Fibroblast of gingiva (primary cell): ENCODE measurements around the gene MID1.
A peak's percentile ranks its signal among the peaks of the same experiment; 100 is the strongest.

ENCODE experiments used
- DNase-seq: peaks from one replicate; pipeline ENCODE4 v3.0.0-alpha.2; 2011; ENCODE audit warnings: low read depth

MID1 gene

DNA sequence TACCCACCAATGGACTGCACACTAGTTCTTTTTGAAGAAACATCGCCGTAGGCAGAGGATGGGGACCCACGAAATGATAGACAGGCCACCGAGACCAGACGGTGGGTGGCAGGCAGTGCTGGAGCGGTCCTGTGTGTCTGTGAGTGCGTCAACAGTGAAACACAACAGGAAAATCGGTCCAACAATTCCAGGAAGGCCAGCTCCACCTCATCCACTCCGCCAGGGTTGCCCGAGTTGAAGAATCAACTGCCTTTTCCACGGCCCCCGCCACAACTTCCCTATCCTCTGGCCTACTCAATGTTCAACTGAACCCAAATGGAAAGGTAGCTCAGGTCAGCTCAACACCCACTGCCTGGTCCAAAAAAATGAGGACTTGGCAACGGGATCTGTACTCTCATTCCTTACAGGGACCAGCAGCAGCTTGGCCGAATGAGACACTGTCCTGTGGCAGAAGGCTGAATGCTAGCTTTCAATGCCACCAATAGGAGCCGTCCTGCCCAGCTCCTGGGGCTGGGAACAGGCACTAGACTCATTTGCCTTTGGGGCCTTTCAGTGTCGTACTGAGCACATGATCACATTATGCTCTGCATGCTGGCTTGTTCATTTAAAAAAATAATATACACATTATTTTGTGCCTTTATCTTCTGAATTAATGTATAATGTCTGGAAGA, 43.5 kb downstream of the MID1 start:
- no peak for DNase-seq

DNA sequence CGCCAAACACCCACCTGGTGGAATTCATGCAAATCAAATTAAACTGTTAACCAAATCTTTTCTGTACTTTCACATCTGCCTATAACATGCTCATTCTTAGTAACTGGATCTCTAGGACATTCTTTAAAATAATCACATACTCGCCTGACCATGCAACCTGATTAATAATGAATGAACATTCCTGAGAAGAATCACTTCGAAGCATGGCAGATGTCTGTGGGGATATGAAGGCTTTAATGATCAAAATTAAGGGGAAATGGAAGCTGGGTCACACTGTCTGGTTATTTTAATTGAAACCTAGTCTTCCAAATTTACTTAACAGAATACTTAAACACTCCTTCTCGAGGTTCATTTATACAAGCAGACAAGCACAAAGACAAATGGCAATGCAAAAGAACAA, 44.2 kb downstream of the MID1 start:
- DNase-seq: no peak

- peak; percentile 29 for DNase-seq
Observed at GRCh38 chrX:10574663-10575062, 45.7 kb downstream of the MID1 start.

- DNase-seq: no peak
Observed at GRCh38 chrX:10571260-10571659, 49.1 kb downstream of the MID1 start.

DNA sequence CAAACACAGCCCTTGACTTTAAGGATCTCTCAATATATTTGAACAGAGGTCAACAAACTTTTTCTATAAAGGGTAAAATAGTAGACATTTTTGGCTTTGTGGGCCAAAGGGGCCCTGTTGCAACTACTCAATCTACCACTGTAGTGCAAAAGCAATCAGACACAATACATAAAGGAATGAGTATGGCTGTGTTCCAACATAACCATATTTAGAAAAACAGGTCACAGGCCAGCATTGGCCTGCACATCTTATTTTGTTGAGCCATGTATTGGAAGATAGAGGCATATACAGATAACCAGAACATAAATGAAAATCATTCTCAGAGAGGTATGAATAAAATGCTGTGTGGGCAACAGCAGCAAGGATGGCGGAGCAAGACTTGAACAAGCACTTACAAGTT, 49.8 kb downstream of the MID1 start:
- DNase-seq: peak; percentile 14

- no peak for DNase-seq
Observed at GRCh38 chrX:10569946-10570345, 50.4 kb downstream of the MID1 start.

DNA sequence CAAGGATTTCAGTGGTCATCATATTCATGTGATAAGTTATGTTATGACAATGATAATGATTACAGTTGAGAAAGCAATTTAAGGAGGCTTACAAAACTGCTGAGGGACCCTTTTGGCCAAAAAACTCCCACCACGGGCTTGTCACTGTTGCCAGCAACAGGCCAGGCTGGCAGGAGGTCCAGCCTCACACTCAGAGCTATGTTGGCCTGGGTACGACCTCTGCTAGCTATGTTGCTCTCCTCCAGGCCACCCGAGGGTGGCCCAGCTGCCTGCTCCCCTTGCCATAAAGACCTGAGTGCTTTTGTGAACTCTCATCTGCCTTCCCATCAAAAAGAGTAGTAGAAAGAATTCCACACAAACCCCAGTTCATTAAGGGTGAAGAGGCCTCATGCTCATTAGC, 52.0 kb downstream of the MID1 start:
- no peak for DNase-seq

DNA sequence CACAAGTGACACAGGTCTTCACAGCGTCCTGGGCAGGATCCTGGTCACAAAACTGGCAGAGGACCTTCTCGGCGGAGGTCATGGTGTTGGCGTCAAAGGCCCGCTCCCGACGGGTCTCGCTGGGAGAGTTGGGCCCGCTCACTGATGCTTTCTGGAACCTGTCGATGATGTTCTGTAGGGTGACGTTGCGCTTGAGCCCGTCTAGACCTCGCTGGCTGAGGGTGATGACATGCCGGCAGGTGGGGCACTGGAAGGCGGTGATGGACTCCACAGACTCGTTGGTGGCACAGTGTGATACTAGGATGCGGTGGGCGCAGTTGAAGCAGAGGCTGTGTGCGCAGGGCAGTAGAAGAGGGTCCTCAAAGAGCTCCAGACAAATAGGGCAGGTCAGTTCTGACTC, 53.2 kb downstream of the MID1 start:
- no peak for DNase-seq

DNA sequence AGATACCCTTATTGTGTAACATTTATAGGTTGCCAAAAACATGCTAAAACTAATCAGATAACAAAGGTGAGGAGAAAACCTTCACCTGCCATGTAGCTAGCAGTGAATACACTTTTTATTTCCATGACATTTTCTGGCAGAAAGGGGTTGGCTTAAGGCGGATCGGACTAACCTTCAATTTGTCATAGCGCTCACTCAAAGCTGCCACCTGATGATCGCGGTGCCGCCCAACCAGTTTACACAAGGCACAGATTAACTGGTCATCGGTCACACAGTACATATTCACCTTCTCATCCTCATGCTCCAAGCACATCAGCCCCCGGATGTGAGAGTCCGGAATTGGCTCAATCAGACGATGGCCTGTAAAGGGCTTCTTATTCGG, 53.7 kb downstream of the MID1 start:
- DNase-seq: no peak

- DNase-seq: no peak
Observed at GRCh38 chrX:10564484-10564883, 55.9 kb downstream of the MID1 start.

- DNase-seq: no peak
Observed at GRCh38 chrX:10557166-10557565, 63.2 kb downstream of the MID1 start.

GRCh38 chrX:10556405-10556804, 64.0 kb downstream of the MID1 start:
- DNase-seq: no peak

DNA sequence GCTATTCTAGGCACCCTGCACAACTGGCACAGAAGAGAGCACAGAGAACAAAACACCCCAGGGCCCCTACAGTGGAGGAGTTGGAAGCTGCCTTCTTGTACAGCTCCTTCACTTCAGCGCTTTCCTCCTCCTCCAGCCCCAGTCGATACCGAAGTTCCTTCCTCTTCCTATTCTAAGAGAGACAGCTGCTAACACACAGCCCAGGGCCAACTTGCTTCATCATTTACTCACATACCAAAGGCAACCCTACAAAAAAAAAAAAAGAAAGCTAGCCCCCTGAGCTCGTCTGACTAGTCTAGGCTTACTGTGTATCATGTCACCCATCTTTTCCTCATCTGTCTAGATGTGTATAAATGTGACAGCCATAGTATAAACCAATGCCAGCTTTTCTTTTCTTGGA, 64.5 kb downstream of the MID1 start:
- DNase-seq: no peak

DNA sequence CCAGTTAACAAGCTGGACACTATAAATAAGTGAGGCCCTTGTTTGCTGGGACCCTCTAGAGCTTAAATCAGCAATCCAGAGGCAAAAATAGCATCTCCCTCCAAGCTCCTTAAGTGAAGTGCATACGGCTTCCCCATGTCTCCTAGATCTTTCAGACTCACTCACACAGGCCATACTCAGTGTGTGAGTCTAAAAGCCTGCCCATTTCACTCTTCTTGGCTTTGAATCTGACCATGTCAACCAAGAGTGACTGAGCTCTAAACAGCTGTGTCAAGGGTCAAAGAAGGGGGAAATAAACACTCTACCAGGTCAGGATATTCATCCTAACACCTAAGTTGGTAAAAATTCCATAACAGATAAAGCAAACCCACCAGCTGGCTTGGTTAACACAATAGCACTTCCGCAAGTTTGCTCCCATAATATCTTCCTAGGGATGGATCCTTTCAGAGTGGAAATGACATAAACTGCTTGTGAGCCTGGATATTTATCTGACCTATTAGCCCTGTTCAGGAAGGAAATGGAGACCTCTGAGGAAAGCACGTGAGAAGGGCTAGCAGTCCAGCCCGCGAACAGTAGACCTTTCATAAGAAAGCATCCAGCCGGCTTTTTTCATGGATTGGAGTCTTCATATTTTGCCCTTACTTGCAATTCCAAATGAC, 65.6 kb downstream of the MID1 start:
- no peak for DNase-seq

- DNase-seq: no peak
Observed at GRCh38 chrX:10549280-10549679, 71.1 kb downstream of the MID1 start.

DNA sequence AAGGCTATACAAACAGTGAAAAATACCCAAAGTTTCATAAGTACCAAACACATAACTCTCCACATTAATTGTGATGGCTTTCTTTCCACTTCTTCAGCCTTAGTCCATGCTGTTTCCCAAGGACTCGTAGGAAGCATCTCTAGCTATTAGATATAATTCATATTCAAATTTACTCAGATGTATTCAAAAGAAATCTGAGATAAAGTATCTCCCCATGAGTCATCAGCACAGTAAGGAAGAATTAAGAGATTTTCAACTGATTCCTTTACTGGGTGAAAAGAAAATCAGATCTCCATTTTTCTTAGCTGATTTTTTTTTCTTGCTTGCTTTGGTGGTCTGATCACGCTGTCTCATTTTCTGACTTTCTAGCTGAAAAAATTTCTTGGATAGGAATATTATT, 71.7 kb downstream of the MID1 start:
- DNase-seq: no peak

DNA sequence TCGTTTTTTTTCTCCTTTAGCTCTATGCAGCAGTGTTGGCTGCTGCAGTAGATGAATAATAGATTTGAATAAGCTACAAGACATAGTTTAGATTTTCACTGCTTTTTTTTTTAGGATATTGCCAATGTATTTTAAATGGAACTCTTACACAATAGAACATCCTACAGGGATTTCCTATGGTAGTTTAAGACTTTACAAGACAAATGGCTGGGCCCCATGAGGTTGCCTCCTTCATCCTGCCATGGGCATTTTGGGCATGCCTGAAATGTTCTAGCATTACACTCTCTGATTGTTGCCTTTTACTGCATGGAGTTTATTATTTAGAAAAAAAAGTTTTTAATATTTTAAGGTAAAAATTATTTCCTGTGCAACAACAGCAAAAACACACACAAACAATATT, 74.5 kb downstream of the MID1 start:
- DNase-seq: no peak

DNA sequence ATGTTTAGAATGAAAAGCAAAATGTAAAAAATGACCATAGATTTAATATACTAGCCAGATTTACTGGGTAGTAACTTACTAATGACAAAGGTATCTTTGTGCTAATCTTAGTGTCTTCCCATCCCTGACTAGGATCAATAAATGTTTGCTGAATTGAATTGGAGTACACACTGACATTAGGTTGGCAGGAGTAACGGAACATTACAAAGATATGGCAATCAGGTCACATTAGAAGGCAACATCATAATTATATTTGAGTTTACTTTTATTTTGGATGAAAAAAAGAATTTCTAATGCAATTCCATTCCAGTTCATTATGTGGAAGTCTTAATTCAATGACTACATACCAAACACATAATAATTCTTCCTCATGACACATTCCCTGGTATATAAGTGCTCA, 77.8 kb downstream of the MID1 start:
- DNase-seq: no peak

DNA sequence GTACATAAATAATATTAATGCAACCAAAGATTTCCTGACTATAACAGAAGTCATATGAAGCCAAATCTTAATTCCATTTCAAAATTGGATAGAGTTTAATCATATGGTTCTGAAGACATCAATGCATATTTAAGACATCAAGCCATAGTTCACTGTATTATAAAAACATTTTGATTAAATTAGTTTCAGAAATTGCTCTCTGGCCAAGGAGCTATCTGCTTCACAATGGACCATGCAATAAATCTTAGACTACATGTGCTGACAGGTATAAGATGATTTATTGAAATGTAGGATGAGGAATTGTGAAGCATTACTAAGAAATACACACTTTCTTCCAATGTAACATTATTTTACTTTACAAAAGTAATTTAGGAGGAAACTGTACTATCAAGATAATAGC, 81.6 kb downstream of the MID1 start:
- no peak for DNase-seq

- DNase-seq: no peak
Observed at GRCh38 chrX:10537308-10537707, 83.1 kb downstream of the MID1 start.

DNA sequence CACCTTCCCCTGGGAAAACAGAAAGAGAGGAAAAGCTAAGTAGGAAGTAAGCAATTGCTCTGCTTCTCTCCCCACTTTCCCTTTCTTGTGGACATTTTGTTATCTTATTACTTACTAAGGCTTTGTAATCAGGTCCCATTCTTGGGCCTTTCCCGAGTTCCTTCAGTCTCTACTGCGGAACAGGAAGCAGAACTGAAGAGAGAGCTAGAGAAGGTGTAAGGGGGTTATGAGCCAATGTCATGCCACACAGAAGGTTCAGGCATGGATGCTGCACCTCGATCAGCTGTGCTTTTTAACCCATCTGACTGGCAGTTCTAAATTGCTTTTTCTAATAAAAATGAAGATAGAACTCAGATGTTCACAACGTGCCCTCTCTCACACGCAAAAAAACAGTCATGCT, 83.6 kb downstream of the MID1 start:
- DNase-seq: no peak

DNA sequence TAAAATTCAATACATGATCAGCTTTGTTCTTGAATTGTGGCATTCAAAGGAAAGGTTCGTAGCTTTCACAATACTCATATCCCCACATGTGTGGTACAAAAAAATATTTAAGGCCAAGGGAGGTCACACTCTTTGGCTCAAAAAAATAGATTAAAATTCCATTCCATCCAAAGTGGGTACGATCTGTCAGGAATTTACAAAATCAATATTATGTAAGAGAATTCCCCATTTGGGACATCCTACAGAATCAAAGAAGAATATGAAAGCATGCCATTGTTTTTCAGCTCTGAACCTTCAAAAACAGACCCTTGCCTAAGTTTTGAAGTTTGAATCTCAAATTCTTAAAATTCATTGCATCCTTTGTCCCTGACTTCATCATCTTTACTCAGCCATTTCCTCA, 85.8 kb downstream of the MID1 start:
- no peak for DNase-seq

- no peak for DNase-seq
Observed at GRCh38 chrX:10533696-10534365, 86.6 kb downstream of the MID1 start.

- DNase-seq: peak; percentile 44
Observed at GRCh38 chrX:10531927-10532326, 88.5 kb downstream of the MID1 start.
